ENCODE data around the gene STK35. TPM values are rescaled to one million over a fixed set of nuclear protein-coding genes. Genes with fewer than 3 reads are reported as not detected.
"Not testable (repeated sequence)": the region's sequence is repeated elsewhere in the genome, so short reads cannot be mapped to it uniquely, and the experiment has no call there.

The STK35 gene
- total and polyA plus RNA-seq, 2 donors (not counting 3 experiments of a cell fraction or from before 2014, with no cell fraction given): 10.2 to 17.5 TPM

- H4K20me1 ChIP-seq (replicated peaks; ENCODE audit: control insufficient read depth, extremely low read depth, insufficient read depth, low read length); H3K27ac ChIP-seq (ENCODE audit: insufficient read depth, low read depth, low read length); dilution Hi-C loops (cut with MboI; ENCODE audit: extremely low pct_ligation_motif_present, low sequenced_read_pairs); FAIRE-seq; H3K9me1 ChIP-seq (replicated peaks; ENCODE audit: control insufficient read depth, extremely low read depth, insufficient read depth, low read length); H3K36me3 ChIP-seq (ENCODE audit: control insufficient read depth in 2 of 2, extremely low read depth in 1 of 2, insufficient read depth in 2 of 2, low read length in 2 of 2); H3K9ac ChIP-seq (replicated peaks; ENCODE audit: extremely low read depth, insufficient read depth, low read length); BruUV-seq (replicated peaks); H3K4me3 ChIP-seq (replicated peaks in 1 of 3; ENCODE audit: insufficient read depth in 1 of 3, low read depth in 1 of 3, low read length in 3 of 3); H3K79me2 ChIP-seq (ENCODE audit: control insufficient read depth, insufficient read depth, low read length); H3K4me1 ChIP-seq (ENCODE audit: control insufficient read depth, extremely low read depth, insufficient read depth, low read length); H3K4me2 ChIP-seq (ENCODE audit: insufficient read depth, low read length); POLR2A ChIA-PET; H3K9me3 ChIP-seq (replicated peaks; ENCODE audit: control insufficient read depth, insufficient read depth, low read length); DNase-seq (ENCODE audit: low read depth, low spot score); H2AFZ ChIP-seq (ENCODE audit: low read depth, low read length); H3K27me3 ChIP-seq (ENCODE audit: control insufficient read depth in 2 of 2, insufficient read depth in 2 of 2, low read length in 2 of 2): not testable (repeated sequence)
- intact Hi-C loops (cut with micrococcal nuclease): loop anchor here (1.0 to 5.0 kb wide), 5 partner anchors 70 to 407 kb away; partner anchors contain the start of gene STK35
- CTCF ChIA-PET: interaction anchor here (0.6 to 5.6 kb wide), 60 partner anchors 8 to 662 kb away, joined by 3 to 159 read pairs (median 4); no protein-coding TSS in a partner anchor
Measured at GRCh38 chr20:2171840-2172239, 70.2 kb downstream of the STK35 start.

DNA sequence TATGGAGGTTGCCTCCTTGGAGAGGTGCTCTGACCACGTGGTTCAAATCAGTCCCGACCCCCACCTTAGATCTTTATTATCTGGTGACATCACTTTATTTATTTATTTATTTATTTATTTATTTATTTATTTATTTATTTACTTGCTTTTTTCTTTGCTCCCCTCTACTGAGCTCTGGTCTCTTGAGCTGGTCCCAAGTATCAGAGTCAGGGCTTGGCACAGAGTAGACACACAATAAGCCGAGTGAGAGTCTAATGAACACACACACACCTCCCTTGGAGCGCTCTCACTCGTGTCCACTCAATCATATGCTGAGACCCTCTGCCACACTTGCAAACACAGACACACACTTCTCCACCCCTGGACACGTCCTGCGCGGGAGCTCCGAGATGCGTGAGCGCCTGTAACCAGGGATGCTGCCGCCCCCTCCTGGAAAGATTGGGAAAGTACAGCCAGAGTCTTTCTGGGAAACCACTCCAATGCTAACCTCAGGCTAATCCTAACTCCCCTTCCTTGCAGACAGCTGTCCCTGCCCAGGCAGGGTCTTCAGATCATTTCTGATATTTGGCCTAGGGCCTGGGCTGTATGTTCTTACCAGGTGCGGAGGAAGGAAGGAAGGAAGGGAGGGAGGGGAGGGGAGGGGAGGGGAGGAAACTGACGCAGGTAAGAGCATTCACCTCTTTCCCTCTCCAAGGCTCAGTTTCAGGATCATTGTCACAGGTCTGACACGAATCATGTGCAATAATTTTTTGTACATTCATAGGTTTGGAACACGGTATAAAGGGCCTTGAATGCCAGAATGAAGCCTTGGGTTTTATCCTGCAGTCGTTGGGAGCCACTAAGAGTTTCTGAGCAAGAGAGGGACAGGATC lies 70.9 kb downstream of the STK35 start:
- no TSS peak for BruUV-seq (replicated peaks)
- ChIA-PET POLR2A (interaction anchor here (0.6 to 1.1 kb wide), 2 partner anchors 70 to 266 kb away, joined by 3 to 4 read pairs; partner anchors contain the start of gene STK35), CTCF (interaction anchor here (0.6 to 5.6 kb wide), 60 partner anchors 9 to 663 kb away, joined by 3 to 159 read pairs (median 4); no protein-coding TSS in a partner anchor)
- dilution Hi-C loops (cut with MboI; ENCODE audit: extremely low pct_ligation_motif_present, low sequenced_read_pairs) (no loop called here), intact Hi-C loops (cut with micrococcal nuclease) (loop anchor here (1.0 to 5.0 kb wide), 5 partner anchors 70 to 408 kb away; partner anchors contain the start of gene STK35)
- FAIRE-seq: peak; percentile 67
- Histone ChIP-seq H4K20me1 (replicated peaks; ENCODE audit: control insufficient read depth, extremely low read depth, insufficient read depth, low read length) (no peaks in the 10 kb centered on the region), H3K4me3 (replicated peaks in 1 of 3; ENCODE audit: insufficient read depth in 1 of 3, low read depth in 1 of 3, low read length in 3 of 3) (no peak overlapping the region), H2AFZ (ENCODE audit: low read depth, low read length) (no peak overlapping the region), H3K4me2 (ENCODE audit: insufficient read depth, low read length) (no peak overlapping the region), H3K4me1 (ENCODE audit: control insufficient read depth, extremely low read depth, insufficient read depth, low read length) (no peaks in the 10 kb centered on the region), H3K79me2 (ENCODE audit: control insufficient read depth, insufficient read depth, low read length) (no peaks in the 10 kb centered on the region), H3K27ac (ENCODE audit: insufficient read depth, low read depth, low read length) (no peak overlapping the region), H3K27me3 (ENCODE audit: control insufficient read depth in 2 of 2, insufficient read depth in 2 of 2, low read length in 2 of 2) (peaks cover 0 to 8% of the 10 kb centered on the region in 2 experiments), H3K9ac (replicated peaks; ENCODE audit: extremely low read depth, insufficient read depth, low read length) (no peak overlapping the region), H3K9me3 (replicated peaks; ENCODE audit: control insufficient read depth, insufficient read depth, low read length) (no peaks in the 10 kb centered on the region), H3K36me3 (ENCODE audit: control insufficient read depth in 2 of 2, extremely low read depth in 1 of 2, insufficient read depth in 2 of 2, low read length in 2 of 2) (no peaks in the 10 kb centered on the region), H3K9me1 (replicated peaks; ENCODE audit: control insufficient read depth, extremely low read depth, insufficient read depth, low read length) (no peaks in the 10 kb centered on the region)
- peak; percentile 54 for DNase-seq (ENCODE audit: low read depth, low spot score)
- TF ChIP-seq POLR2A (IDR thresholded peaks at IDR 0.05; ENCODE audit: low read depth, low read length) (no peak), CTCF (IDR thresholded peaks at IDR 0.05; ENCODE audit: extremely low read depth in 1 of 2, insufficient read depth in 1 of 2, low read depth in 1 of 2, low read length in 2 of 2) (peak; percentile 88 to 90), POLR2AphosphoS5 (IDR thresholded peaks at IDR 0.05; ENCODE audit: insufficient read depth, low read depth, low read length) (no peak)

All from endothelial cell of umbilical vein (primary cell).